ENCODE results near the gene TRAF1.

- TF ChIP-seq CTCF (IDR thresholded peaks at IDR 0.05) (no peak), EP300 (IDR thresholded peaks at IDR 0.05) (no peak)
Observed at GRCh38 chr9:120877276-120878034, 49.1 kb downstream of the TRAF1 start.

Measured in suprapubic skin (tissue), 3 donors.